T-helper 2 cell (primary cell): Measurements from ENCODE around the gene NUDT4.

ENCODE experiments used
- DNase-seq, 5 experiments: peaks; one replicate each; pipeline versions ENCODE4 v3.0.0 to v3.0.0-alpha.2; 2012 to 2022
- total RNA-seq, 2 donors: gene quantifications; one replicate each; lab custom pipeline; 2026; lab: John Stamatoyannopoulos, UW

NUDT4 gene
- total RNA-seq = 78.2 to 161 reads per million in 2 donors

- DNase-seq = peak; percentile 93 to 96 (median 94)
These were observed at the start of gene NUDT4 for GRCh38 chr12:93377252-93378195. NUDT4 (plus strand) TSS chr12:93377925; CDS start chr12:93378323, 398 bp downstream.

GRCh38 chr12:93333054-93333453 is 44.7 kb upstream of the NUDT4 start:
- DNase-seq = no peak

GRCh38 chr12:93333828-93334227 is 43.9 kb upstream of the NUDT4 start:
- no peak for DNase-seq

- no peak for DNase-seq
These were observed 42.0 kb upstream of the NUDT4 start for GRCh38 chr12:93335603-93336162.

- no peak for DNase-seq
These were observed 41.4 kb upstream of the NUDT4 start for GRCh38 chr12:93336291-93336741.

- no peak for DNase-seq
These were observed 39.1 kb upstream of the NUDT4 start for GRCh38 chr12:93338598-93338997.

GRCh38 chr12:93339695-93340094 is 38.0 kb upstream of the NUDT4 start:
- DNase-seq = no peak

- DNase-seq = no peak
These were observed 36.2 kb upstream of the NUDT4 start for GRCh38 chr12:93341409-93342049.

GRCh38 chr12:93347054-93347785 is 30.5 kb upstream of the NUDT4 start:
- no peak for DNase-seq

GRCh38 chr12:93348575-93349435 is 28.9 kb upstream of the NUDT4 start:
- no peak for DNase-seq

GRCh38 chr12:93351726-93352125 is 26.0 kb upstream of the NUDT4 start:
- no peak for DNase-seq

GRCh38 chr12:93352321-93352720 is 25.4 kb upstream of the NUDT4 start:
- DNase-seq = no peak

GRCh38 chr12:93356214-93356613 is 21.5 kb upstream of the NUDT4 start:
- no peak for DNase-seq

GRCh38 chr12:93358058-93358457 is 19.7 kb upstream of the NUDT4 start:
- DNase-seq = no peak

- no peak for DNase-seq
These were observed 18.9 kb upstream of the NUDT4 start for GRCh38 chr12:93358821-93359220.

- DNase-seq = no peak
These were observed 17.0 kb upstream of the NUDT4 start for GRCh38 chr12:93360688-93361087.

- no peak for DNase-seq
These were observed 16.4 kb upstream of the NUDT4 start for GRCh38 chr12:93361151-93361919.

- DNase-seq = peak in 1 of 5 experiments; percentile 60
These were observed 13.9 kb upstream of the NUDT4 start for GRCh38 chr12:93363841-93364297.

GRCh38 chr12:93365616-93366405 is 11.9 kb upstream of the NUDT4 start:
- DNase-seq = no peak

- no peak for DNase-seq
These were observed 11.3 kb upstream of the NUDT4 start for GRCh38 chr12:93366422-93366821.
